K562 (cell line): ENCODE data around the gene ANKRD61. TPM values are rescaled to one million over a fixed set of nuclear protein-coding genes. Genes with fewer than 3 reads are reported as not detected.

Source experiments
- BRD4 ChIP-seq: fragments of 200-600 bp; sonication (generic); IDR thresholded peaks from 2 replicates; pipeline ENCODE4 v1.6.1; 2017; ENCODE audit warnings: inconsistent platforms
- KLF16 ChIP-seq: IDR thresholded peaks from 2 replicates; pipeline ENCODE4 v1.6.1; 2016; ENCODE audit warnings: antibody characterized with exemption
- PREB ChIP-seq: sonication (generic); formaldehyde crosslinking; IDR thresholded peaks from 2 replicates; pipeline ENCODE4 v1.8.1; 2023; ENCODE audit warnings: mild to moderate bottlenecking, missing genetic modification reagents
- RBM25 ChIP-seq: fragments of 200-400 bp; formaldehyde crosslinking; IDR thresholded peaks from 2 replicates; pipeline ENCODE4 v1.6.1; 2018; ENCODE audit warnings: low read length, low read depth, moderate library complexity; ENCODE audit not compliant: severe bottlenecking
- ZNF12 ChIP-seq: sonication (generic); formaldehyde crosslinking; IDR thresholded peaks from 2 replicates; pipeline ENCODE4 v1.4.0; 2020; ENCODE audit warnings: mild to moderate bottlenecking, missing genetic modification reagents
- polyA plus RNA-seq, 8 experiments: library from polyadenylated mRNA; depleted of rRNA in 4 of 8; stranded (reverse) in 5 of 8; unstranded in 3 of 8; fragments of >200 nt; fragmentation: Nextera tagmentation in 2 of 8; fragmentation: Illumina TruSeq in 1 of 8; extraction: Ambion mirVana in 2 of 8; extraction: Trizol in 1 of 8; gene quantifications; 2 replicates each; pipeline versions ENCODE4 v1.2.1 to v1.2.3, GENCODE V29; 2011 to 2014; ENCODE audit warnings: inconsistent platforms in 1 of 8, missing spikeins in 1 of 8
- total RNA-seq, 7 experiments: library from RNA; depleted of rRNA in 6 of 7; stranded (reverse); fragments of >200 nt in 6 of 7; fragmentation: Illumina TruSeq in 2 of 7; extraction: Trizol in 2 of 7; gene quantifications; 2 replicates each; pipeline versions ENCODE4 v1.2.1 to v1.2.3, GENCODE V29; 2011 to 2021; ENCODE audit warnings: low replicate concordance in 1 of 7
- TF ChIP-seq, protein P1 (sequence below): fragments of 450-650 bp; formaldehyde crosslinking; IDR thresholded peaks from 2 replicates; pipeline ENCODE4 v1.4.0; 2020; ENCODE audit warnings: mild to moderate bottlenecking, moderate library complexity
- TF ChIP-seq, protein P2 (sequence below), 2 experiments: fragments of 450-650 bp; IDR thresholded peaks; 2 replicates each; pipeline ENCODE4 v1.6.1; 2016

The ANKRD61 gene
- total and polyA plus RNA-seq, 9 of the 15 experiments (the other 6 are each of a cell fraction or from before 2014, with no cell fraction given) = 0.08 to 0.11 (median 0.09) TPM; not detected in 5

GRCh38 chr7:5997210-5997808 lies 33.9 kb upstream of the ANKRD61 start (continued):
- TF ChIP-seq, protein P1, sequence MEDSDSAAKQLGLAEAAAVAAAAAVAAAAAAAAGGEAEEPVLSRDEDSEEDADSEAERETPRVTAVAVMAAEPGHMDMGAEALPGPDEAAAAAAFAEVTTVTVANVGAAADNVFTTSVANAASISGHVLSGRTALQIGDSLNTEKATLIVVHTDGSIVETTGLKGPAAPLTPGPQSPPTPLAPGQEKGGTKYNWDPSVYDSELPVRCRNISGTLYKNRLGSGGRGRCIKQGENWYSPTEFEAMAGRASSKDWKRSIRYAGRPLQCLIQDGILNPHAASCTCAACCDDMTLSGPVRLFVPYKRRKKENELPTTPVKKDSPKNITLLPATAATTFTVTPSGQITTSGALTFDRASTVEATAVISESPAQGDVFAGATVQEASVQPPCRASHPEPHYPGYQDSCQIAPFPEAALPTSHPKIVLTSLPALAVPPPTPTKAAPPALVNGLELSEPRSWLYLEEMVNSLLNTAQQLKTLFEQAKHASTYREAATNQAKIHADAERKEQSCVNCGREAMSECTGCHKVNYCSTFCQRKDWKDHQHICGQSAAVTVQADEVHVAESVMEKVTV (CRISPR knock-in tag) = peak; percentile 82
- TF ChIP-seq BRD4 = no peak
- TF ChIP-seq RBM25 = no peak
- no peak for TF ChIP-seq ZNF12 (CRISPR knock-in tag)
- TF ChIP-seq PREB (CRISPR knock-in tag) = no peak
- TF ChIP-seq, protein P2, sequence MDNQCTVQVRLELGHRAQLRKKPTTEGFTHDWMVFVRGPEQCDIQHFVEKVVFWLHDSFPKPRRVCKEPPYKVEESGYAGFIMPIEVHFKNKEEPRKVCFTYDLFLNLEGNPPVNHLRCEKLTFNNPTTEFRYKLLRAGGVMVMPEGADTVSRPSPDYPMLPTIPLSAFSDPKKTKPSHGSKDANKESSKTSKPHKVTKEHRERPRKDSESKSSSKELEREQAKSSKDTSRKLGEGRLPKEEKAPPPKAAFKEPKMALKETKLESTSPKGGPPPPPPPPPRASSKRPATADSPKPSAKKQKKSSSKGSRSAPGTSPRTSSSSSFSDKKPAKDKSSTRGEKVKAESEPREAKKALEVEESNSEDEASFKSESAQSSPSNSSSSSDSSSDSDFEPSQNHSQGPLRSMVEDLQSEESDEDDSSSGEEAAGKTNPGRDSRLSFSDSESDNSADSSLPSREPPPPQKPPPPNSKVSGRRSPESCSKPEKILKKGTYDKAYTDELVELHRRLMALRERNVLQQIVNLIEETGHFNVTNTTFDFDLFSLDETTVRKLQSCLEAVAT (IDR thresholded peaks at IDR 0.05) = no peak
- TF ChIP-seq KLF16 = 0 out of 2 replicates have a peak, but pooled peaks have one; percentile 6
